ENCODE data around the gene SMG6.
"Not testable (repeated sequence)": the region's sequence is repeated elsewhere in the genome, so short reads cannot be mapped to it uniquely, and the experiment has no call there.

SMG6 gene

GRCh38 chr17:2028234-2028614, 275.4 kb downstream of the SMG6 start:
- DNase-seq (ENCODE audit: low read depth, low spot score): no peak

- no peak for DNase-seq (ENCODE audit: low read depth, low spot score)
Observed at GRCh38 chr17:2027528-2028233, 275.9 kb downstream of the SMG6 start.

GRCh38 chr17:2025622-2026309, 277.8 kb downstream of the SMG6 start:
- DNase-seq (ENCODE audit: low read depth, low spot score): no peak

- DNase-seq (ENCODE audit: low read depth, low spot score): no peak
Observed at GRCh38 chr17:2025220-2025621, 278.4 kb downstream of the SMG6 start, which contains the start of gene RTN4RL1. RTN4RL1 (minus strand) TSS chr17:2025334; CDS start chr17:2024865, 469 bp downstream.

- no peak for DNase-seq (ENCODE audit: low read depth, low spot score)
Observed at GRCh38 chr17:2024572-2025219, 278.9 kb downstream of the SMG6 start.

GRCh38 chr17:2023692-2024571, 279.7 kb downstream of the SMG6 start:
- DNase-seq (ENCODE audit: low read depth, low spot score): no peak

GRCh38 chr17:2023256-2023655, 280.3 kb downstream of the SMG6 start:
- no peak for DNase-seq (ENCODE audit: low read depth, low spot score)

- no peak for DNase-seq (ENCODE audit: low read depth, low spot score)
Observed at GRCh38 chr17:2022647-2023240, 280.8 kb downstream of the SMG6 start.

GRCh38 chr17:2020721-2021120, 282.9 kb downstream of the SMG6 start:
- peak; percentile 46 for DNase-seq (ENCODE audit: low read depth, low spot score)

GRCh38 chr17:2019723-2020122, 283.9 kb downstream of the SMG6 start:
- DNase-seq (ENCODE audit: low read depth, low spot score): no peak

GRCh38 chr17:2018716-2019510, 284.7 kb downstream of the SMG6 start:
- DNase-seq (ENCODE audit: low read depth, low spot score): no peak

- no peak for DNase-seq (ENCODE audit: low read depth, low spot score)
Observed at GRCh38 chr17:2017274-2017941, 286.2 kb downstream of the SMG6 start.

GRCh38 chr17:2016494-2016893, 287.1 kb downstream of the SMG6 start:
- DNase-seq (ENCODE audit: low read depth, low spot score): no peak

GRCh38 chr17:2015314-2015713, 288.3 kb downstream of the SMG6 start:
- DNase-seq (ENCODE audit: low read depth, low spot score): no peak

GRCh38 chr17:2013994-2014317, 289.6 kb downstream of the SMG6 start:
- DNase-seq (ENCODE audit: low read depth, low spot score): no peak

- DNase-seq (ENCODE audit: low read depth, low spot score): not testable (repeated sequence)
Observed at GRCh38 chr17:2013220-2013993, 290.2 kb downstream of the SMG6 start.

GRCh38 chr17:2012499-2012898, 291.1 kb downstream of the SMG6 start:
- DNase-seq (ENCODE audit: low read depth, low spot score): no peak

- DNase-seq (ENCODE audit: low read depth, low spot score): peak; percentile 54
Observed at GRCh38 chr17:2011411-2012371, 291.9 kb downstream of the SMG6 start.
